H1 (cell line): ENCODE results near the gene CD1D. TPM values are rescaled to one million over a fixed set of nuclear protein-coding genes. Genes with fewer than 3 reads are reported as not detected.

ENCODE experiments used
- CTCF ChIA-PET: fragments of 300-600 bp; sonication (Branson Sonifier 250); formaldehyde crosslinking; loops from one replicate; lab custom pipeline; 2021; ENCODE audit not compliant: partially characterized antibody; lab: Charles Lee
- POLR2A ChIA-PET: fragments of 300-600 bp; sonication (Branson Sonifier 250); formaldehyde crosslinking; loops from one replicate; lab custom pipeline; 2021; ENCODE audit warnings: inconsistent platforms; ENCODE audit not compliant: partially characterized antibody; lab: Charles Lee
- DNase-seq, 2 experiments: peaks; one replicate each; pipeline versions ENCODE4 v3.0.0 to v3.0.0-alpha.2; 2010 to 2022; ENCODE audit warnings: low spot score in 2 of 2, low read depth in 1 of 2, mixed read lengths in 1 of 2
- FAIRE-seq: peaks from 2 replicates; lab custom pipeline; 2011; peaks lifted over from hg19 to GRCh38; lab: Jason Lieb, UNC
- H2AFZ ChIP-seq: 2 replicates; pipeline ENCODE4 v1.8.1; 2012; ENCODE audit warnings: low read length, inconsistent platforms
- H2AK5ac ChIP-seq: 2 replicates; pipeline ENCODE4 v1.6.1; 2013; ENCODE audit warnings: low read depth, low read length
- H2BK120ac ChIP-seq: replicated peaks from 2 replicates; pipeline ENCODE3; 2013; ENCODE audit warnings: low read depth, low read length, inconsistent platforms
- H2BK12ac ChIP-seq: 2 replicates; pipeline ENCODE4 v1.6.1; 2013; ENCODE audit warnings: low read depth, low read length
- H2BK15ac ChIP-seq: 2 replicates; pipeline ENCODE4 v1.6.1; 2013; ENCODE audit warnings: low read length
- H2BK20ac ChIP-seq: 2 replicates; pipeline ENCODE4 v1.6.1; 2013; ENCODE audit warnings: low read length
- H2BK5ac ChIP-seq: 2 replicates; pipeline ENCODE4 v1.6.1; 2013; ENCODE audit warnings: low read depth, low read length
- H3K14ac ChIP-seq: 2 replicates; pipeline ENCODE4 v1.6.1; 2013; ENCODE audit warnings: inconsistent platforms; ENCODE audit not compliant: insufficient read length
- H3K18ac ChIP-seq: 2 replicates; pipeline ENCODE4 v1.6.1; 2013; ENCODE audit warnings: low read length; ENCODE audit errors: extremely low read depth
- H3K23ac ChIP-seq: 2 replicates; pipeline ENCODE4 v1.6.1; 2013; ENCODE audit warnings: inconsistent platforms; ENCODE audit not compliant: insufficient read length
- H3K23me2 ChIP-seq: 2 replicates; pipeline ENCODE4 v1.6.1; 2013; ENCODE audit warnings: low read depth, low read length
- H3K27ac ChIP-seq: 2 replicates; pipeline ENCODE4 v1.6.1; 2011; ENCODE audit warnings: low read depth, low read length, inconsistent platforms
- H3K27me3 ChIP-seq, 4 experiments: replicated peaks in 1 of 4; 1 replicate in 1 of 4; 2 replicates in 3 of 4; pipeline versions ENCODE4 v1.6.1 to v1.8.1; 2011 to 2013; ENCODE audit warnings: low read length in 3 of 4, mild to moderate bottlenecking in 3 of 4, inconsistent platforms in 2 of 4, mixed read lengths in 2 of 4, moderate library complexity in 1 of 4; ENCODE audit not compliant: control insufficient read depth in 3 of 4, insufficient read depth in 3 of 4; ENCODE audit errors: extremely low read depth in 1 of 4
- H3K36me3 ChIP-seq, 4 experiments: 2 replicates each; pipeline versions ENCODE4 v1.6.1 to v1.8.1; 2011 to 2013; ENCODE audit warnings: mild to moderate bottlenecking in 4 of 4, low read length in 3 of 4, moderate library complexity in 2 of 4, control low read depth in 1 of 4, inconsistent platforms in 1 of 4; ENCODE audit not compliant: insufficient read depth in 4 of 4, control insufficient read depth in 2 of 4
- H3K4ac ChIP-seq: replicated peaks from 2 replicates; pipeline ENCODE3; 2013; ENCODE audit warnings: low read length, low read depth, mixed read lengths, inconsistent platforms; ENCODE audit not compliant: insufficient read length
- H3K4me1 ChIP-seq, 4 experiments: replicated peaks in 1 of 4; 1 replicate in 1 of 4; 2 replicates in 3 of 4; pipeline versions ENCODE4 v1.6.1 to v1.8.1; 2011 to 2013; ENCODE audit warnings: low read length in 3 of 4, inconsistent platforms in 2 of 4, mixed read lengths in 1 of 4; ENCODE audit not compliant: insufficient read depth in 4 of 4, control insufficient read depth in 3 of 4
- H3K4me2 ChIP-seq, 2 experiments: 2 replicates each; pipeline versions ENCODE4 v1.6.1 to v1.8.1; 2011 to 2013; ENCODE audit warnings: low read depth in 2 of 2, low read length in 2 of 2, control low read depth in 1 of 2, inconsistent platforms in 1 of 2, mild to moderate bottlenecking in 1 of 2; ENCODE audit not compliant: insufficient read depth in 1 of 2
- H3K4me3 ChIP-seq, 4 experiments: fragments of 200-600, 300-600 bp in 1 of 4; sonication (generic), shearing (Covaris generic), sonication (Bioruptor Twin) in 1 of 4; 2 replicates each; pipeline versions ENCODE4 v1.5.1 to v1.8.1; 2011 to 2016; ENCODE audit warnings: low read length in 4 of 4, low read depth in 3 of 4, control low read depth in 2 of 4, inconsistent platforms in 2 of 4, mild to moderate bottlenecking in 2 of 4, mixed read lengths in 1 of 4, moderate library complexity in 1 of 4; ENCODE audit not compliant: insufficient read depth in 2 of 4; ENCODE audit errors: extremely low read depth in 1 of 4
- H3K56ac ChIP-seq: replicated peaks from 2 replicates; pipeline ENCODE3; 2013; ENCODE audit warnings: low read depth, mild to moderate bottlenecking, mixed read lengths, low read length, inconsistent platforms; ENCODE audit not compliant: insufficient read length
- H3K79me1 ChIP-seq: 2 replicates; pipeline ENCODE4 v1.6.1; 2013; ENCODE audit warnings: low read depth, low read length, control low read depth
- H3K79me2 ChIP-seq, 2 experiments: 2 replicates each; pipeline versions ENCODE4 v1.6.1 to v1.8.1; 2012 to 2013; ENCODE audit warnings: low read length in 2 of 2, mild to moderate bottlenecking in 2 of 2, inconsistent platforms in 1 of 2; ENCODE audit not compliant: insufficient read depth in 2 of 2, control insufficient read depth in 1 of 2
- H3K9ac ChIP-seq, 4 experiments: replicated peaks in 1 of 4; 1 replicate in 1 of 4; 2 replicates in 3 of 4; pipeline versions ENCODE4 v1.6.1 to v1.8.1; 2011 to 2013; ENCODE audit warnings: low read depth in 3 of 4, low read length in 3 of 4, control low read depth in 2 of 4, mild to moderate bottlenecking in 2 of 4, moderate library complexity in 2 of 4, inconsistent platforms in 1 of 4; ENCODE audit errors: extremely low read depth in 1 of 4
- H3K9me3 ChIP-seq, 2 experiments: 2 replicates each; pipeline versions ENCODE4 v1.6.1 to v1.8.1; 2012 to 2013; ENCODE audit warnings: mild to moderate bottlenecking in 2 of 2, moderate library complexity in 2 of 2, control low read depth in 1 of 2, inconsistent platforms in 1 of 2, low read depth in 1 of 2, low read length in 1 of 2, mixed read lengths in 1 of 2; ENCODE audit not compliant: insufficient read depth in 2 of 2
- H4K20me1 ChIP-seq, 2 experiments: replicated peaks in 1 of 2; 2 replicates each; pipeline versions ENCODE3 to v1.8.1; 2011 to 2013; ENCODE audit warnings: inconsistent platforms in 2 of 2, low read length in 2 of 2, mild to moderate bottlenecking in 1 of 2; ENCODE audit not compliant: insufficient read depth in 2 of 2, control insufficient read depth in 1 of 2
- H4K5ac ChIP-seq: 2 replicates; pipeline ENCODE4 v1.6.1; 2013; ENCODE audit warnings: low read length, low read depth, mixed read lengths, inconsistent platforms; ENCODE audit not compliant: insufficient read length
- H4K8ac ChIP-seq: 2 replicates; pipeline ENCODE4 v1.8.0; 2013; ENCODE audit warnings: mild to moderate bottlenecking, moderate library complexity, low read length, inconsistent platforms; ENCODE audit not compliant: insufficient read depth; ENCODE audit errors: extremely low read depth
- H4K91ac ChIP-seq: replicated peaks from 2 replicates; pipeline ENCODE3; 2013; ENCODE audit warnings: low read length, mixed read lengths, inconsistent platforms; ENCODE audit not compliant: insufficient read length
- ASH2L ChIP-seq: fragments of 200-600, 300-600 bp; sonication (generic); IDR thresholded peaks from one replicate; pipeline ENCODE4 v1.7.1; 2017; ENCODE audit warnings: low read length
- EZH2 ChIP-seq: fragments of 200-600 bp; sonication (generic); IDR thresholded peaks from 2 replicates; pipeline ENCODE4 v1.7.1; 2012; ENCODE audit warnings: low read depth, mild to moderate bottlenecking, moderate library complexity, low read length, inconsistent platforms; ENCODE audit not compliant: severe bottlenecking
- HDAC2 ChIP-seq, 2 experiments: fragments of 300-600 bp in 1 of 2; sonication (generic) in 1 of 2; IDR thresholded peaks; 2 replicates each; pipeline ENCODE4 v1.6.1; 2011 to 2012; ENCODE audit warnings: low read depth in 2 of 2, low read length in 2 of 2, mild to moderate bottlenecking in 2 of 2, moderate library complexity in 2 of 2, borderline replicate concordance in 1 of 2, inconsistent platforms in 1 of 2
- KDM1A ChIP-seq: fragments of 200-600, 300-600 bp; sonication (generic); IDR thresholded peaks from 2 replicates; pipeline ENCODE4 v1.7.1; 2016; ENCODE audit warnings: mild to moderate bottlenecking, low read length, borderline replicate concordance
- KDM5A ChIP-seq: fragments of 200-600 bp; IDR thresholded peaks from 2 replicates; pipeline ENCODE4 v1.7.1; 2012; ENCODE audit warnings: mild to moderate bottlenecking, low read length, inconsistent platforms, mixed read lengths
- NANOG ChIP-seq: IDR thresholded peaks from 2 replicates; pipeline ENCODE4 v1.6.1; 2011; ENCODE audit warnings: low read length, low read depth, mild to moderate bottlenecking, inconsistent platforms; ENCODE audit not compliant: insufficient read depth, poor library complexity, severe bottlenecking
- SAP30 ChIP-seq: fragments of 300-600 bp; sonication (generic); IDR thresholded peaks from 2 replicates; pipeline ENCODE4 v1.7.1; 2012; ENCODE audit warnings: low read length, moderate library complexity, mild to moderate bottlenecking, inconsistent platforms; ENCODE audit not compliant: insufficient read depth, insufficient replicate concordance
- SP2 ChIP-seq: IDR thresholded peaks from 2 replicates; pipeline ENCODE4 v1.6.1; 2012; ENCODE audit warnings: mild to moderate bottlenecking, low read length, inconsistent platforms
- YY1 ChIP-seq: IDR thresholded peaks from 2 replicates; pipeline ENCODE4 v1.6.1; 2011; ENCODE audit warnings: low read depth, mild to moderate bottlenecking, low read length
- WGBS, 2 experiments: shearing (Covaris generic) in 1 of 2; methylation state at CpG; one replicate each; pipeline versions ENCODE4 v1.1.6 to v1.1.7; 2013 to 2015; ENCODE audit warnings: low lambda C conversion rate in 2 of 2, mixed read lengths in 2 of 2, inconsistent platforms in 1 of 2, low coverage in 1 of 2, missing lambda C conversion rate in 1 of 2; ENCODE audit not compliant: insufficient replicate concordance in 2 of 2, insufficient coverage in 1 of 2, insufficient read length in 1 of 2; ENCODE audit errors: extremely low coverage in 1 of 2, missing lambda C conversion rate in 1 of 2; 5-methylcytosine and 5-hydroxymethylcytosine counted together
- polyA plus RNA-seq, 7 experiments: library from polyadenylated mRNA; depleted of rRNA in 3 of 7; stranded (reverse) in 5 of 7; unstranded in 2 of 7; fragments of >200 nt in 5 of 7; fragments of 200-250 nt in 2 of 7; gene quantifications; 1 replicate in 5 of 7; 2 replicates in 1 of 7; 4 replicates in 1 of 7; pipeline versions ENCODE4 v1.2.1 to v1.2.3, GENCODE V29; 2011 to 2013; ENCODE audit warnings: missing spikeins in 2 of 7, mixed read lengths in 2 of 7
- total RNA-seq: library from RNA; stranded (reverse); fragmentation: NEBNext Ultra II Directional; extraction: Animal tissue kit (Norgen Biotek cat#: 25700); gene quantifications from 2 replicates; pipeline ENCODE4 v1.2.1, GENCODE V29; 2021
- TF ChIP-seq, protein P1 (sequence below): IDR thresholded peaks from 2 replicates; pipeline ENCODE4 v1.6.1; 2012; ENCODE audit warnings: inconsistent platforms

The CD1D gene
- total and polyA plus RNA-seq, 2 of the 8 experiments (the other 6 are each of a cell fraction or from before 2014, with no cell fraction given) = 1.1 to 1.6 TPM

DNA sequence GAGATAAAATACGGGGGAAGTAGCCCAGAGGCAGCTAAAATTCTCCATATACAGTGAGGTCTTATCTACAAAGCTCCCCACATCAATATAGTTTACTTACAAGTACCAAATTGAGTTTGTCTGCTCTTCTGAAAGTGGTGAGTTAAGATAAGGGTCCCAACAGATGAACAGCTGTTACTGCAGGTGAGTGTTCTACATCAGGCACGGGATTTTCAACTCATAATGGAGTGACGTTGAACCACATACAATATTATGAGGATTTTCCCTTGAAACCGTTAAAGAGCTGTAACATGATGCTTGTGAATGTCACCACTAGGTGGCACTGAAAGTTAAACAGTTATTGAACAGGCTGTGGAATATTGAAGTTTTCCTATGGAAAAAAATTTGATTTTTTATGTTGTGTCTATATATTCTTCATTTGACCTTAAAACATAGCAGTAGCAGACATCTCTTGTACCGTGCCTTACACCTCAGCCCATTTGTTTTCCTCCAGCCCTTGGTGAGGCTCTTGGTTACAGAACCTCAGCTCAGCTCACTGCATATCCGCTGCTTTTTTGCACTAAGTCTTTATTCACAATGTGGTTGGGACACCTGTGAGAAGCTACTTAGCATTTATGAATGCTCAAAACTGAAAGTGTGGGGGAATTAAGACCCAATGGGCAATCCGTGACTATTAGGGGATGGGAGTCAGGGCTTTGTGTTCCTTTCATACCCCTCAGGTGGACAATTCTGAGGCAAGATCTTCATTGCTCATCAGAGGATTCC, 23.2 kb downstream of the CD1D start:
- H3K9me3 ChIP-seq = no peaks in the 10 kb centered on the region
- POLR2A ChIA-PET = no interaction called here
- FAIRE-seq = peak; percentile 68
- TF ChIP-seq ASH2L (no peak), NANOG (no peak), EZH2 (no peak), YY1 (no peak), SP2 (no peak), KDM5A (no peak), HDAC2 (IDR thresholded peaks at IDR 0.05; ENCODE audit: borderline replicate concordance in 1 of 2, low read depth in 2 of 2, low read length in 2 of 2) (peak in 1 of 2 experiments; percentile 74; a peak in 1 of 4 replicates), SAP30 (no peak), KDM1A (peak; percentile 51; the same call in 1 of the 2 replicates)
- TF ChIP-seq, protein P1, sequence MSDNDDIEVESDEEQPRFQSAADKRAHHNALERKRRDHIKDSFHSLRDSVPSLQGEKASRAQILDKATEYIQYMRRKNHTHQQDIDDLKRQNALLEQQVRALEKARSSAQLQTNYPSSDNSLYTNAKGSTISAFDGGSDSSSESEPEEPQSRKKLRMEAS = no peak

More for the DNA sequence above, 23.2 kb downstream of the CD1D start:
- H3K56ac ChIP-seq = no peak overlapping the region
- H3K27me3 ChIP-seq = no peaks in the 10 kb centered on the region
- H3K23me2 ChIP-seq = no peaks in the 10 kb centered on the region
- H3K23ac ChIP-seq = no peak overlapping the region
- no peak overlapping the region for H2BK12ac ChIP-seq
- 0 out of 2 replicates have a peak overlapping the region, but pooled peaks have one; percentile 43 for H2AFZ ChIP-seq
- H3K79me2 ChIP-seq = no peaks in the 10 kb centered on the region
- no peak overlapping the region for H2BK15ac ChIP-seq
- H3K4me3 ChIP-seq = peak overlapping the region in 1 of 4 experiments; percentile 38; a peak in 1 of 8 replicates
- H2AK5ac ChIP-seq = no peak overlapping the region
- H4K8ac ChIP-seq = no peak overlapping the region
- H3K36me3 ChIP-seq = no peaks in the 10 kb centered on the region
- DNase-seq = no peak
- H4K91ac ChIP-seq = no peak overlapping the region
- H3K9ac ChIP-seq = no peak overlapping the region
- H4K20me1 ChIP-seq = no peaks in the 10 kb centered on the region
- no peak overlapping the region for H2BK120ac ChIP-seq
- 33% methylated on average over 7 of the region's 7 CpGs; no CpG with 5 or more reads in 1 of the 2 experiments for WGBS, 2 experiments
- H3K79me1 ChIP-seq = no peaks in the 10 kb centered on the region
- H3K18ac ChIP-seq = no peak overlapping the region
- no peak overlapping the region for H3K27ac ChIP-seq
- H3K4me1 ChIP-seq = peaks cover 0 to 3% (median under 1%) of the 10 kb centered on the region in 4 experiments; a peak in 1 of 7 replicates
- no peak overlapping the region for H4K5ac ChIP-seq
- peak overlapping the region; percentile 7 to 65; a peak in 2 of 4 replicates for H3K4me2 ChIP-seq
- no peak overlapping the region for H3K4ac ChIP-seq
- H3K14ac ChIP-seq = no peak overlapping the region
- H2BK20ac ChIP-seq = no peak overlapping the region
- CTCF ChIA-PET = interaction anchor here (0.7 to 3.5 kb wide), 64 partner anchors 8 to 1386 kb away, joined by 3 to 42 read pairs (median 4); partner anchors contain the start of genes CD1B, CD1C, OR10K1 and OR10T2
- H2BK5ac ChIP-seq = no peak overlapping the region
